Measurements from ENCODE around the gene EXOC6.

GRCh38 chr10:92837456-92837855 is 10.9 kb upstream of the EXOC6 start:
- TF ChIP-seq POLR2A (IDR thresholded peaks at IDR 0.05): no peak
- no peak for TF ChIP-seq CTCF (IDR thresholded peaks at IDR 0.05)
